K562 (cell line): ENCODE data around the gene USH2A. TPM values are rescaled to one million over a fixed set of nuclear protein-coding genes. Genes with fewer than 3 reads are reported as not detected.

Experiments used
- ATAC-seq: fragments of 200-7000 bp; cut with Tn5 transposase; 3 replicates; pipeline ENCODE4 v1.9.1; 2020; ENCODE audit warnings: moderate library complexity
- BruUV-seq: library from RNA; stranded (reverse); fragments of 400-500 nt; replicated peaks from 2 replicates; lab custom pipeline; 2021; lab: Mats Ljungman, UMichigan
- CTCF ChIA-PET: fragments of 300-600 bp; formaldehyde crosslinking; extraction: SDS; loops from one replicate; lab custom pipeline; 2021; ENCODE audit warnings: low intra/inter-chr PET ratio; lab: Yijun Ruan, JAX
- POLR2A ChIA-PET: fragments of 300-600, 350-650 bp; sonication (Branson Sonifier 250); formaldehyde crosslinking; extraction: SDS; loops from one replicate; lab custom pipeline; 2021; ENCODE audit warnings: antibody characterized with exemption, inconsistent platforms; lab: Yijun Ruan, JAX
- DNase-seq, 4 experiments: peaks; one replicate each; pipeline versions ENCODE4 v3.0.0 to v3.0.0-alpha.2; 2011 to 2018; ENCODE audit warnings: low spot score in 3 of 4, mixed read lengths in 3 of 4; ENCODE audit errors: extremely low read depth in 1 of 4
- FAIRE-seq: peaks from 2 replicates; lab custom pipeline; 2011; peaks lifted over from hg19 to GRCh38; lab: Jason Lieb, UNC
- H2AFZ ChIP-seq: 2 replicates; pipeline ENCODE4 v1.6.0; 2011; ENCODE audit warnings: low read depth, low read length, control low read depth, inconsistent platforms
- H3K27ac ChIP-seq: fragments of 200-600 bp; 3 replicates; pipeline ENCODE4 v1.8.0; 2011; ENCODE audit warnings: low read depth, mild to moderate bottlenecking, control low read depth, inconsistent platforms, low read length, moderate library complexity, mixed read lengths; ENCODE audit errors: extremely low read depth
- H3K27me3 ChIP-seq, 2 experiments: fragments of 300-600 bp in 1 of 2; 2 replicates in 1 of 2; 3 replicates in 1 of 2; pipeline versions ENCODE4 v1.6.0 to v1.8.0; 2011; ENCODE audit warnings: inconsistent platforms in 2 of 2, low read length in 2 of 2, mild to moderate bottlenecking in 1 of 2, mixed read lengths in 1 of 2, moderate library complexity in 1 of 2; ENCODE audit not compliant: control insufficient read depth in 2 of 2, insufficient read depth in 2 of 2
- H3K36me3 ChIP-seq: fragments of 300-600 bp; 3 replicates; pipeline ENCODE4 v1.8.0; 2011; ENCODE audit warnings: mild to moderate bottlenecking, low read length, inconsistent platforms; ENCODE audit not compliant: control insufficient read depth, insufficient read depth
- H3K4me1 ChIP-seq, 2 experiments: fragments of 200-600 bp in 1 of 2; replicated peaks in 1 of 2; 2 replicates in 1 of 2; 3 replicates in 1 of 2; pipeline versions ENCODE4 v1.5.1 to v1.8.0; 2011; ENCODE audit warnings: inconsistent platforms in 2 of 2, low read length in 2 of 2, mild to moderate bottlenecking in 1 of 2, mixed read lengths in 1 of 2, moderate library complexity in 1 of 2; ENCODE audit not compliant: control insufficient read depth in 2 of 2, insufficient read depth in 2 of 2
- H3K4me2 ChIP-seq: 2 replicates; pipeline ENCODE4 v1.6.1; 2011; ENCODE audit warnings: low read length, control low read depth, inconsistent platforms, mixed read lengths; ENCODE audit not compliant: insufficient read depth
- H3K4me3 ChIP-seq: fragments of 200-600 bp; sonication (generic), shearing (Covaris generic); 2 replicates; pipeline ENCODE4 v1.5.1; 2016; ENCODE audit warnings: control low read depth, inconsistent platforms
- H3K79me2 ChIP-seq: fragments of 200-600 bp; 3 replicates; pipeline ENCODE4 v1.8.0; 2011; ENCODE audit warnings: low read length, inconsistent platforms; ENCODE audit not compliant: control insufficient read depth, insufficient read depth
- H3K9ac ChIP-seq, 2 experiments: 2 replicates each; pipeline versions ENCODE4 v1.6.0 to v1.6.1; 2011; ENCODE audit warnings: low read depth in 2 of 2, low read length in 2 of 2, control low read depth in 1 of 2, inconsistent platforms in 1 of 2, mild to moderate bottlenecking in 1 of 2, mixed read lengths in 1 of 2; ENCODE audit not compliant: insufficient read depth in 1 of 2
- H3K9me1 ChIP-seq: one replicate; pipeline ENCODE4 v1.6.0; 2011; ENCODE audit warnings: inconsistent platforms, mild to moderate bottlenecking, low read length, moderate library complexity; ENCODE audit not compliant: control insufficient read depth, insufficient read depth
- H3K9me3 ChIP-seq: replicated peaks from 2 replicates; pipeline ENCODE4 v1.5.1; 2011; ENCODE audit warnings: low read depth, low read length, inconsistent platforms; ENCODE audit not compliant: control insufficient read depth, insufficient read depth
- H4K20me1 ChIP-seq: replicated peaks from 2 replicates; pipeline ENCODE4 v1.6.1; 2011; ENCODE audit warnings: low read length, inconsistent platforms, mixed read lengths; ENCODE audit not compliant: control insufficient read depth, insufficient read depth
- BRCA1 ChIP-seq, 2 experiments: fragments of 450-650 bp in 1 of 2; sonication (generic) in 1 of 2; formaldehyde crosslinking in 1 of 2; IDR thresholded peaks; 2 replicates each; pipeline versions ENCODE4 v1.5.0 to v1.6.1; 2017 to 2020; ENCODE audit warnings: mild to moderate bottlenecking in 1 of 2, missing genetic modification reagents in 1 of 2
- CCAR2 ChIP-seq: fragments of 200-400 bp; formaldehyde crosslinking; IDR thresholded peaks from 2 replicates; pipeline ENCODE4 v1.6.1; 2017; ENCODE audit warnings: mild to moderate bottlenecking, low read depth, low read length
- E2F3 ChIP-seq: fragments of 250-450 bp; sonication (Bioruptor Pico); IDR thresholded peaks from 2 replicates; pipeline ENCODE4 v1.4.0; 2020; ENCODE audit warnings: mild to moderate bottlenecking
- ESRRB ChIP-seq: fragments of 250-450 bp; sonication (Bioruptor Pico); IDR thresholded peaks from 2 replicates; pipeline ENCODE4 v1.5.0; 2020; ENCODE audit warnings: mild to moderate bottlenecking, moderate library complexity, borderline replicate concordance
- MYC ChIP-seq, 2 experiments: fragments of 250-450 bp in 1 of 2; sonication (Bioruptor Pico) in 1 of 2; IDR thresholded peaks; 2 replicates each; pipeline versions ENCODE4 v1.5.1 to v1.6.1; 2012 to 2021; ENCODE audit warnings: low read depth in 2 of 2, borderline replicate concordance in 1 of 2, improper control_type of control experiment in 1 of 2, low read length in 1 of 2, mild to moderate bottlenecking in 1 of 2, moderate library complexity in 1 of 2
- NFXL1 ChIP-seq: fragments of 450-650 bp; formaldehyde crosslinking; IDR thresholded peaks from 2 replicates; pipeline ENCODE4 v1.4.0; 2021; ENCODE audit warnings: mild to moderate bottlenecking
- NR2F6 ChIP-seq: fragments of 450-650 bp; formaldehyde crosslinking; IDR thresholded peaks from 2 replicates; pipeline ENCODE4 v1.4.0; 2020; ENCODE audit warnings: mild to moderate bottlenecking
- ZNF263 ChIP-seq: sonication (generic); formaldehyde crosslinking; IDR thresholded peaks from 2 replicates; pipeline ENCODE4 v1.8.0; 2022; ENCODE audit warnings: mild to moderate bottlenecking, missing genetic modification reagents, borderline replicate concordance
- ZNF324 ChIP-seq: fragments of 250-450 bp; sonication (Bioruptor Pico); IDR thresholded peaks from 2 replicates; pipeline ENCODE4 v1.4.0; 2020; ENCODE audit warnings: mild to moderate bottlenecking
- ZNF354B ChIP-seq: fragments of 250-450 bp; sonication (Bioruptor Pico); IDR thresholded peaks from 2 replicates; pipeline ENCODE4 v1.4.0; 2020
- ZNF408 ChIP-seq: fragments of 250-450 bp; sonication (Bioruptor Pico); IDR thresholded peaks from 2 replicates; pipeline ENCODE4 v1.4.0; 2020; ENCODE audit warnings: low read depth, mild to moderate bottlenecking, moderate library complexity
- ZNF589 ChIP-seq: fragments of 200-800 bp; sonication (Bioruptor generic); IDR thresholded peaks from 2 replicates; pipeline ENCODE4 v1.6.1; 2016; ENCODE audit warnings: low read depth, missing genetic modification characterization, missing compliant biosample characterization
- ZNF778 ChIP-seq: fragments of 450-650 bp; formaldehyde crosslinking; IDR thresholded peaks from 2 replicates; pipeline ENCODE4 v1.4.0; 2020; ENCODE audit warnings: mild to moderate bottlenecking, moderate library complexity
- ZSCAN29 ChIP-seq: fragments of 450-650 bp; IDR thresholded peaks from 2 replicates; pipeline ENCODE4 v1.6.1; 2017
- WGBS: fragments of 100-300 bp; shearing (Covaris generic); methylation state at CpG from one replicate; pipeline ENCODE4 v1.1.6; 2016; ENCODE audit warnings: low coverage, mixed read lengths; ENCODE audit not compliant: insufficient coverage; ENCODE audit errors: missing lambda C conversion rate; 5-methylcytosine and 5-hydroxymethylcytosine counted together
- in situ Hi-C: fragments of 300-500 bp; cut with MboI; formaldehyde crosslinking; loops from 4 replicates; pipeline ENCODE4 v1.15.0; 2018; ENCODE audit warnings: inconsistent platforms, mixed read lengths
- intact Hi-C: fragments of 100-400 bp; cut with micrococcal nuclease; formaldehyde crosslinking; loops from 2 replicates; pipeline ENCODE4 v1.14.2; 2022
- polyA plus RNA-seq, 8 experiments: library from polyadenylated mRNA; depleted of rRNA in 4 of 8; stranded (reverse) in 5 of 8; unstranded in 3 of 8; fragments of >200 nt; fragmentation: Nextera tagmentation in 2 of 8; fragmentation: Illumina TruSeq in 1 of 8; extraction: Ambion mirVana in 2 of 8; extraction: Trizol in 1 of 8; gene quantifications; 2 replicates each; pipeline versions ENCODE4 v1.2.1 to v1.2.3, GENCODE V29; 2011 to 2014; ENCODE audit warnings: inconsistent platforms in 1 of 8, missing spikeins in 1 of 8
- total RNA-seq, 7 experiments: library from RNA; depleted of rRNA in 6 of 7; stranded (reverse); fragments of >200 nt in 6 of 7; fragmentation: Illumina TruSeq in 2 of 7; extraction: Trizol in 2 of 7; gene quantifications; 2 replicates each; pipeline versions ENCODE4 v1.2.1 to v1.2.3, GENCODE V29; 2011 to 2021; ENCODE audit warnings: low replicate concordance in 1 of 7
- TF ChIP-seq, protein P1 (sequence below), 2 experiments: fragments of 450-650 bp in 1 of 2; sonication (generic) in 1 of 2; formaldehyde crosslinking in 1 of 2; IDR thresholded peaks; 2 replicates each; pipeline versions ENCODE4 v1.7.1 to v1.9.0; 2016 to 2022; ENCODE audit warnings: inconsistent platforms in 1 of 2, mild to moderate bottlenecking in 1 of 2, missing genetic modification reagents in 1 of 2

Gene USH2A
- total and polyA plus RNA-seq, 9 of the 15 experiments (the other 6 are each of a cell fraction or from before 2014, with no cell fraction given), result under 0.01 TPM; not detected in 7

DNA sequence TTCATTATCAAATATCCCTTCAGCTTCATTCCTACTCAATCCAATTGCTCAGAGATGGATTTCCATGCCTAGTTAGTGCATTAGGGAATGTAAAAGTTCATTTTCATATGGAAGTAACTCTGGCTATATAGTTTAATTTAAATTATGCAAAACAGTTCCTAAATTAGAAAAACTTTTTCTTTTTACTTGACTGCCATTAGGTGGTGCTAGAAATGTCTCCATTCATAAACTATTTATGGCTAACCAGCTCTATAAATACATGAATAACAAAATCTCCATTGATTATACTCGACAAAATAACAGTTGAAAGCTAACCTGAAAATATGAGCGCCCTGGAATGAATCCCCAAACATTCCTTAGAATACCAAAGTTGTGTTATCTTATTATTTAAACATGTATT, 311.4 kb downstream of the USH2A start:
- Histone ChIP-seq H3K4me3 (no peak overlapping the region), H4K20me1 (no peaks in the 10 kb centered on the region), H3K79me2 (no peaks in the 10 kb centered on the region), H3K9ac (no peak overlapping the region), H3K36me3 (no peaks in the 10 kb centered on the region), H3K27ac (no peak overlapping the region), H3K4me1 (no peaks in the 10 kb centered on the region), H2AFZ (no peak overlapping the region), H3K9me3 (no peaks in the 10 kb centered on the region; the same call in 1 of the 2 replicates), H3K27me3 (no peaks in the 10 kb centered on the region), H3K9me1 (no peaks in the 10 kb centered on the region), H3K4me2 (no peak overlapping the region)
- in situ Hi-C loops, result no loop called here
- 2% methylated on average over 2 of the region's 2 CpGs for WGBS
- DNase-seq (no peak), FAIRE-seq (no peak), ATAC-seq (no peak)
- ChIA-PET CTCF (no interaction called here), POLR2A (no interaction called here)
- intact Hi-C loops, result no loop called here
- no TSS peak for BruUV-seq
- TF ChIP-seq ESRRB (CRISPR knock-in tag) (no peak), MYC (IDR thresholded peaks at IDR 0.05; ENCODE audit: low read depth, low read length) (no peak), MYC (CRISPR knock-in tag; IDR thresholded peaks at IDR 0.05; ENCODE audit: borderline replicate concordance, low read depth) (no peak), ZNF589 (CRISPR knock-in tag) (no peak), CCAR2 (no peak), BRCA1 (IDR thresholded peaks at IDR 0.05) (no peak), BRCA1 (CRISPR knock-in tag; IDR thresholded peaks at IDR 0.05) (no peak), ZNF408 (no peak), ZNF263 (CRISPR knock-in tag) (no peak), NFXL1 (CRISPR knock-in tag) (no peak), NR2F6 (no peak), E2F3 (CRISPR knock-in tag) (no peak), ZSCAN29 (no peak), ZNF778 (CRISPR knock-in tag) (no peak), ZNF354B (no peak), ZNF324 (CRISPR knock-in tag) (no peak)
- TF ChIP-seq, protein P1, sequence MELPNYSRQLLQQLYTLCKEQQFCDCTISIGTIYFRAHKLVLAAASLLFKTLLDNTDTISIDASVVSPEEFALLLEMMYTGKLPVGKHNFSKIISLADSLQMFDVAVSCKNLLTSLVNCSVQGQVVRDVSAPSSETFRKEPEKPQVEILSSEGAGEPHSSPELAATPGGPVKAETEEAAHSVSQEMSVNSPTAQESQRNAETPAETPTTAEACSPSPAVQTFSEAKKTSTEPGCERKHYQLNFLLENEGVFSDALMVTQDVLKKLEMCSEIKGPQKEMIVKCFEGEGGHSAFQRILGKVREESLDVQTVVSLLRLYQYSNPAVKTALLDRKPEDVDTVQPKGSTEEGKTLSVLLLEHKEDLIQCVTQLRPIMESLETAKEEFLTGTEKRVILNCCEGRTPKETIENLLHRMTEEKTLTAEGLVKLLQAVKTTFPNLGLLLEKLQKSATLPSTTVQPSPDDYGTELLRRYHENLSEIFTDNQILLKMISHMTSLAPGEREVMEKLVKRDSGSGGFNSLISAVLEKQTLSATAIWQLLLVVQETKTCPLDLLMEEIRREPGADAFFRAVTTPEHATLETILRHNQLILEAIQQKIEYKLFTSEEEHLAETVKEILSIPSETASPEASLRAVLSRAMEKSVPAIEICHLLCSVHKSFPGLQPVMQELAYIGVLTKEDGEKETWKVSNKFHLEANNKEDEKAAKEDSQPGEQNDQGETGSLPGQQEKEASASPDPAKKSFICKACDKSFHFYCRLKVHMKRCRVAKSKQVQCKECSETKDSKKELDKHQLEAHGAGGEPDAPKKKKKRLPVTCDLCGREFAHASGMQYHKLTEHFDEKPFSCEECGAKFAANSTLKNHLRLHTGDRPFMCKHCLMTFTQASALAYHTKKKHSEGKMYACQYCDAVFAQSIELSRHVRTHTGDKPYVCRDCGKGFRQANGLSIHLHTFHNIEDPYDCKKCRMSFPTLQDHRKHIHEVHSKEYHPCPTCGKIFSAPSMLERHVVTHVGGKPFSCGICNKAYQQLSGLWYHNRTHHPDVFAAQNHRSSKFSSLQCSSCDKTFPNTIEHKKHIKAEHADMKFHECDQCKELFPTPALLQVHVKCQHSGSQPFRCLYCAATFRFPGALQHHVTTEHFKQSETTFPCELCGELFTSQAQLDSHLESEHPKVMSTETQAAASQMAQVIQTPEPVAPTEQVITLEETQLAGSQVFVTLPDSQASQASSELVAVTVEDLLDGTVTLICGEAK (IDR thresholded peaks at IDR 0.05), result no peak
- TF ChIP-seq, protein P1 (CRISPR knock-in tag; IDR thresholded peaks at IDR 0.05), result no peak
